GM06990 (cell line): ENCODE measurements around the gene SLC41A1.

Experiments used
- DNase-seq: peaks from one replicate; pipeline ENCODE4 v3.0.0-alpha.2; 2011; ENCODE audit not compliant: insufficient read length; ENCODE audit errors: extremely low read depth
- H3K27me3 ChIP-seq: replicated peaks from 2 replicates; pipeline ENCODE4 v1.6.0; 2011; ENCODE audit warnings: low read length; ENCODE audit not compliant: control insufficient read depth, insufficient read depth
- H3K36me3 ChIP-seq: 2 replicates; pipeline ENCODE4 v1.5.1; 2011; ENCODE audit warnings: low read length; ENCODE audit not compliant: control insufficient read depth, insufficient read depth
- H3K4me3 ChIP-seq: replicated peaks from 2 replicates; pipeline ENCODE4 v1.5.1; 2011; ENCODE audit warnings: low read depth, mild to moderate bottlenecking, control low read depth, low read length
- CTCF ChIP-seq: IDR thresholded peaks from 2 replicates; pipeline ENCODE4 v1.5.1; 2011; ENCODE audit warnings: low read length, control low read depth, mild to moderate bottlenecking, inconsistent platforms; ENCODE audit not compliant: insufficient read depth, poor library complexity, severe bottlenecking

Gene SLC41A1

GRCh38 chr1:205756552-205756951 lies 56.4 kb downstream of the SLC41A1 start:
- Histone ChIP-seq H3K36me3 (no peaks in the 10 kb centered on the region), H3K27me3 (no peaks in the 10 kb centered on the region), H3K4me3 (no peak overlapping the region)
- TF ChIP-seq CTCF, result no peak
- DNase-seq, result no peak

DNA sequence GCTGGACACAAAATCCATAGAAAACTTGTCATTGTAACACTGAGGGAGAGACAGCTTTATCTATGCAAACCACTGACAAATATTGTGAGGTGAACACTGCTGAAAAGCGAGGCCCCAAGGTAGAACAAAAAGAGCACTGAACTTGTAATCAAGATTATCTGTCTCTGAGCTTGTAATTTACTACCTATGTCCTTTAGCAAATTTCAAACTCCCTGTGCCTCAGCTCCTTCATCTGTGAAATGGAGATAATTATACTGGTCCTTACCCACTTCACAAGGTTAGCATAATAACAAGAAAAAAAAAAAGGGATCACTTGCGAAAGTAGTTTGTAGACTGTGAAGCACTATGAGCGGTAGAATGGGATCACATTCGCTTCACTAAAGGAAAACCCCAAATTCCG lies 58.1 kb downstream of the SLC41A1 start:
- Histone ChIP-seq H3K4me3 (no peak overlapping the region), H3K27me3 (no peaks in the 10 kb centered on the region), H3K36me3 (no peaks in the 10 kb centered on the region)
- no peak for DNase-seq
- no peak for TF ChIP-seq CTCF

- no peak for TF ChIP-seq CTCF
- H3K36me3 ChIP-seq, result no peaks in the 10 kb centered on the region
- H3K4me3 ChIP-seq, result no peak overlapping the region
- no peak for DNase-seq
- no peaks in the 10 kb centered on the region for H3K27me3 ChIP-seq
Measured at GRCh38 chr1:205751036-205751651, 61.9 kb downstream of the SLC41A1 start.

DNA sequence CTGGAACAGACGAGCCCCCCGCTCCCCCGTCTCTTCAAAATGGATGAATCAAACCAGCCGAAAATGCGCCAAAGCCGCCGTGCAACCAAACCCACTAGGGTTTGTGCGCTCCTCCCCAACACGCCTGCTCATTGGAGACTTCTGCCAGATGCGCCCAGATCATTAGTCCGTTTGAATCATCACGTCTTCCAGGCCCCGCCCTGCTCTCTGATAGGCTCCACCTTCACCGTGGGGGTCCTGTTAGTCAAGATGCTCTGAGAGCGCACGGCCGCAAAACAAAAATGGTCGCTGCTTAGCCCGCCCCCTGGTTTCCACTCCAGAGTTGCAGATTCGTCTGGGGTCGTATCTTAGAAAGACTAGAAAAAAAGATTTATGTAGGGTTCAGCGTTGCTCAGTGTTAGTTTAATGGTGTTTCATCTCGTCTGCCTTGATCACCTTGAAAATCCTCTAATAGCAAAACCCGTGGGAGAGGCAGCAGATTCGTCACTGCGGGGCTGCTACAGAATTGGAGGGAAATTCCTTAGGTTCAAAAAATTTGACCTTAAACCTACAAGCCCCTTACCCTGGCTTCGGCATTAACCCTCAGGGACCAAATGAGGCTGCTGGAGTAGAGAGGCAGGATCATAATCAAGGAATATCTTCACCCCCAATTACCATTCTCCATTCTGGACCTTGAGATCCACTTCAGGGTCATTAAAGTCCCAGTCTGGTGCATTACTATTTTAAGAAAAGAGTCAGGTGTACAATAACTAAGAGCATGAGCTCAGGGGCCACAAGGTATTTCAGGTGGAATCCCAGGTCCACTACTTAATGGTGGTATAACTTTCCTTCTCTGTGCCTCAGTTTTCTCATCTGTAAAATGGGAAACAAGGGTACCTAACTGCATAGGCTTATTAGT lies 62.6 kb downstream of the SLC41A1 start, which contains the start of gene NUCKS1:
NUCKS1 (minus strand) TSS at position 45 of the 898 bp plus-strand sequence. CDS start 209 bp downstream, outside the sequence.
- peak; percentile 91 for DNase-seq
- no peaks in the 10 kb centered on the region for H3K27me3 ChIP-seq
- TF ChIP-seq CTCF, result no peak
- peak within 1 kb of the TSS; percentile 89 for H3K4me3 ChIP-seq
- no peaks in the 10 kb centered on the region for H3K36me3 ChIP-seq

GRCh38 chr1:205749234-205750137 lies 63.5 kb downstream of the SLC41A1 start:
- DNase-seq, result peak; percentile 95
- no peaks in the 10 kb centered on the region for H3K36me3 ChIP-seq
- H3K4me3 ChIP-seq, result peak overlapping the region; percentile 89
- no peak for TF ChIP-seq CTCF
- no peaks in the 10 kb centered on the region for H3K27me3 ChIP-seq
